Mesendoderm (in vitro differentiated cells): ENCODE data around the gene FGD5.

Source experiments
- DNase-seq: peaks from one replicate; pipeline ENCODE4 v3.0.0; 2013
- H2AK5ac ChIP-seq: 2 replicates; pipeline ENCODE4 v1.6.1; 2013; ENCODE audit warnings: low read length, inconsistent platforms
- H2BK120ac ChIP-seq: 2 replicates; pipeline ENCODE4 v1.6.1; 2013; ENCODE audit warnings: low read depth, mild to moderate bottlenecking, low read length, moderate library complexity, mixed read lengths
- H2BK15ac ChIP-seq: replicated peaks from 2 replicates; pipeline ENCODE4 v1.6.1; 2013; ENCODE audit warnings: low read depth, mild to moderate bottlenecking, moderate library complexity
- H2BK5ac ChIP-seq: 2 replicates; pipeline ENCODE4 v1.6.1; 2013; ENCODE audit warnings: low read length, inconsistent platforms
- H3K18ac ChIP-seq: 2 replicates; pipeline ENCODE4 v1.6.1; 2013; ENCODE audit warnings: mild to moderate bottlenecking, low read length, mixed read lengths
- H3K23ac ChIP-seq: one replicate; pipeline ENCODE4 v1.6.1; 2013; ENCODE audit warnings: low read length
- H3K27ac ChIP-seq: 2 replicates; pipeline ENCODE4 v1.5.1; 2013; ENCODE audit warnings: low read depth, mild to moderate bottlenecking, inconsistent platforms, low read length, moderate library complexity
- H3K27me3 ChIP-seq: 2 replicates; pipeline ENCODE4 v1.6.1; 2013; ENCODE audit warnings: low read length, control low read depth, mild to moderate bottlenecking, inconsistent platforms; ENCODE audit not compliant: insufficient read depth, poor library complexity
- H3K36me3 ChIP-seq: 2 replicates; pipeline ENCODE4 v1.6.1; 2013; ENCODE audit warnings: low read length, inconsistent platforms; ENCODE audit not compliant: control insufficient read depth, insufficient read depth
- H3K4ac ChIP-seq: one replicate; pipeline ENCODE4 v1.6.1; 2013; ENCODE audit warnings: low read depth, mild to moderate bottlenecking, low read length, moderate library complexity
- H3K4me1 ChIP-seq: 2 replicates; pipeline ENCODE4 v1.6.1; 2013; ENCODE audit warnings: low read depth, low read length, inconsistent platforms; ENCODE audit not compliant: control insufficient read depth
- H3K4me2 ChIP-seq: 2 replicates; pipeline ENCODE4 v1.6.1; 2013; ENCODE audit warnings: low read length
- H3K4me3 ChIP-seq: 2 replicates; pipeline ENCODE4 v1.5.1; 2013; ENCODE audit warnings: mild to moderate bottlenecking, low read length
- H3K56ac ChIP-seq: one replicate; pipeline ENCODE4 v1.6.1; 2013; ENCODE audit warnings: low read length
- H3K79me1 ChIP-seq: 2 replicates; pipeline ENCODE4 v1.6.1; 2013; ENCODE audit warnings: low read length, inconsistent platforms
- H3K79me2 ChIP-seq: 2 replicates; pipeline ENCODE4 v1.6.1; 2013; ENCODE audit warnings: mild to moderate bottlenecking, low read length; ENCODE audit not compliant: control insufficient read depth, insufficient read depth
- H3K9ac ChIP-seq: 2 replicates; pipeline ENCODE4 v1.6.1; 2013; ENCODE audit warnings: low read length, inconsistent platforms
- H4K5ac ChIP-seq: one replicate; pipeline ENCODE4 v1.6.1; 2013; ENCODE audit warnings: low read length
- H4K8ac ChIP-seq: one replicate; pipeline ENCODE4 v1.6.1; 2013; ENCODE audit warnings: low read depth, mild to moderate bottlenecking, control low read depth, low read length, moderate library complexity
- WGBS: extraction: QIAGEN DNeasy Blood & Tissue Kit; methylation state at CpG from one replicate; pipeline ENCODE4 v1.1.7; 2013; ENCODE audit warnings: low lambda C conversion rate, missing lambda C conversion rate; ENCODE audit not compliant: insufficient coverage; ENCODE audit errors: extremely low coverage; 5-methylcytosine and 5-hydroxymethylcytosine counted together

The FGD5 gene

DNA sequence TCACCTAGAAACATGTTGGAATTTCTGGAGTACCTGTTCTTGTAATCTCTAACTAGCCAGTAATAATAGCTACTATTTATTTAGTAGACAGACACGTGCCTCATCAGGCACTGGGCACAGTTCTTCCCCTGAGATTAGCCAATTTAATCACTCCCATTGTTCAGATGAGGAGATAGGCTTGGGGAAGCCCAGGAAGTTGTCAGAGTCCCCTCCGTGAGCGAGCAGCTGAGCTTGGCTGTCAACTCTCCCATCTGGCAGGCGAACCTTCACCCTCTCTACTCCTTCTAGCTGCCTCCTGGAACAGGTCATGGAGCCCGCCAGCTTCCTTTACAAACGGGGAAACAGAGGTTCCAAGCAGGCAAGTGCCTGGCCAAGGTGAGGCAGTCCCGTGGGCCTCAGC, 31.1 kb upstream of the FGD5 start:
- no peak overlapping the region for H3K18ac ChIP-seq
- no peaks in the 10 kb centered on the region for H3K36me3 ChIP-seq
- H4K8ac ChIP-seq: no peak overlapping the region
- no peaks in the 10 kb centered on the region for H3K79me1 ChIP-seq
- no peak overlapping the region for H2BK15ac ChIP-seq
- H3K27ac ChIP-seq: no peak overlapping the region
- H3K4me2 ChIP-seq: no peak overlapping the region
- no peak overlapping the region for H3K23ac ChIP-seq
- H3K4ac ChIP-seq: no peak overlapping the region
- no CpG with 5 or more reads among the region's 7 CpGs for WGBS
- H2BK5ac ChIP-seq: no peak overlapping the region
- no peak overlapping the region for H2AK5ac ChIP-seq
- H2BK120ac ChIP-seq: no peak overlapping the region
- H3K4me1 ChIP-seq: no peaks in the 10 kb centered on the region
- H3K56ac ChIP-seq: no peak overlapping the region
- no peak overlapping the region for H3K9ac ChIP-seq
- H3K79me2 ChIP-seq: no peaks in the 10 kb centered on the region
- H4K5ac ChIP-seq: no peak overlapping the region
- H3K27me3 ChIP-seq: no peaks in the 10 kb centered on the region
- DNase-seq: no peak
- H3K4me3 ChIP-seq: no peak overlapping the region

DNA sequence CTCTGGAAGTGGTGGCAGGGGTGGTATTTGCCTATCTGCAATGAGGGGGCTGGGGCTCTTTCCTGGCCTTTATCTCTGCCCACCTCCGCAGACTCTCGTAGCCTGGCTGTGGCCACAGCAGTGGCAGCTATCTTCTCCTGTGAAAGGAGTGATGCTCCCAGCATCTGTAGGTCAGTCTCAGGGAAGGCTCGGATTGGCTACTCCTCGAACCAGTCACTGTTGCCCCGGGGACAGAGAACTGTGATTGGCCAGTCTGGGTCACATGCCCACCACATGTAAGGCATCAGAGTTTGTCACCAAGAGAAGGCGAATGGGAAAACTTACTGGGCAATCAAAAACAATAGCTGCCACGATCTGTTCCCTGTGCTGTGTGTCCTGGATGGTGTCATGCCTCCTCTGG, 30.1 kb upstream of the FGD5 start:
- Histone ChIP-seq H3K4me3 (no peak overlapping the region), H3K79me1 (no peaks in the 10 kb centered on the region), H3K56ac (no peak overlapping the region), H3K9ac (no peak overlapping the region), H3K27ac (no peak overlapping the region), H4K5ac (no peak overlapping the region), H4K8ac (no peak overlapping the region), H3K4me2 (no peak overlapping the region), H3K79me2 (no peaks in the 10 kb centered on the region), H3K18ac (no peak overlapping the region), H3K4ac (no peak overlapping the region), H3K27me3 (no peaks in the 10 kb centered on the region), H2BK120ac (no peak overlapping the region), H2AK5ac (no peak overlapping the region), H2BK15ac (no peak overlapping the region), H3K4me1 (no peaks in the 10 kb centered on the region), H2BK5ac (no peak overlapping the region), H3K36me3 (no peaks in the 10 kb centered on the region), H3K23ac (no peak overlapping the region)
- no peak for DNase-seq
- WGBS: no CpG with 5 or more reads among the region's 7 CpGs

DNA sequence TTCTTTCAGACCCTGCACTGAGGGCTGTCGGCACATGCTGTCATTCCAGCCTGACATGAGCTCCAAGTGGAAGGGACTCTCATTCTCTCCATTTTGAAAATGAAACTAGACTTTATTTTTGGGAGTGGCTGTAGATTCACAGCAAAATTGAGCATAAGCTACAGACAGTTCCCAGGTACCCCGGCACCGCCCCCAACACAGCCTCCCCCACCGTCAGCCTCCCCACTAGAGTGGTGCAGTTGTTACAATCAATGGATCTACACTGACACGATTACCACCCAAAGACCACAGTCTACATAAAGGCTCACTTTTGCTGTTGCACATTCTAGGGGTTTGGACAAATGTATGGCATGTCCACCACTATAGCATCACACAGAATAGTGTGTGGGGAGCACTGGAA, 29.5 kb upstream of the FGD5 start:
- H3K79me2 ChIP-seq: no peaks in the 10 kb centered on the region
- no peak overlapping the region for H3K9ac ChIP-seq
- no peaks in the 10 kb centered on the region for H3K27me3 ChIP-seq
- no peak overlapping the region for H2BK5ac ChIP-seq
- H3K79me1 ChIP-seq: no peaks in the 10 kb centered on the region
- no peaks in the 10 kb centered on the region for H3K36me3 ChIP-seq
- H3K4me2 ChIP-seq: no peak overlapping the region
- H3K4me1 ChIP-seq: no peaks in the 10 kb centered on the region
- no peak overlapping the region for H2BK15ac ChIP-seq
- no peak overlapping the region for H4K5ac ChIP-seq
- no peak overlapping the region for H4K8ac ChIP-seq
- no peak overlapping the region for H2AK5ac ChIP-seq
- no peak overlapping the region for H3K18ac ChIP-seq
- no CpG with 5 or more reads among the region's 5 CpGs for WGBS
- no peak for DNase-seq
- H3K4me3 ChIP-seq: no peak overlapping the region
- H2BK120ac ChIP-seq: no peak overlapping the region
- H3K27ac ChIP-seq: no peak overlapping the region
- H3K23ac ChIP-seq: no peak overlapping the region
- H3K4ac ChIP-seq: no peak overlapping the region
- no peak overlapping the region for H3K56ac ChIP-seq

DNA sequence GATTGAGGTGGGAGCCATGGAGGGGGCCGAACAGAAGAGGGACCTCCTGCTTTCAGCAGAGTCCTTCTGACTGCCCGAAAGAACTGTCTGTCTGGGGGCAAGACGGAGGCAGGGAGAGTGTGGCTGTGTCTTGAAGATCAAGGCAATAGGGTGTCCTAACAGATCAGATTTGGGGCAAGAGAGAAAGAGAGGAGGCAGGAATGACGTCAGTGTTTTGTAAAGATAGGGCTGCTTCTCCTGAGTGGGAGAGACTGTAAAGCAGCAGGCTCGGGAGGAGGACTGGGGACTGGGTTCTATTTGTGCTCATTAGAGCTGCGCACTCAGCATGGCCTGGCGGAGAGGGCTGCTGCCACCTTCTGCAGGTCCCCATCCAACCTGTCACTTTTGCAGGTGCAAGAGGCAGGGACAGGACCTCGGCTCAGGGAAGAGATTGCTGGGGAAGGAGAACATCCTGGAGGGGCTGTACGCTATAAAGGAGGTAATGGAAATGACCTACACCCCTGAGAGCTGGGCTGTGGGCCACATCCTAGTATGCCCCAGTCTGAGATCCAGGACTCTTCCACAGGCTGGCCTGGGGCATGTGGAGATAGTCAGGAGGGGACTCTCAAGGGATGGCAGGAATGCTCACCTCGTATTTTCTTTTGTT, 29.0 kb upstream of the FGD5 start:
- Histone ChIP-seq H3K4ac (no peak overlapping the region), H3K18ac (no peak overlapping the region), H3K23ac (no peak overlapping the region), H2BK5ac (no peak overlapping the region), H4K5ac (no peak overlapping the region), H2BK120ac (no peak overlapping the region), H2BK15ac (no peak overlapping the region), H3K27ac (no peak overlapping the region), H3K36me3 (no peaks in the 10 kb centered on the region), H3K4me2 (no peak overlapping the region), H3K56ac (no peak overlapping the region), H3K79me1 (no peaks in the 10 kb centered on the region), H3K27me3 (no peaks in the 10 kb centered on the region), H3K79me2 (no peaks in the 10 kb centered on the region), H3K9ac (no peak overlapping the region), H2AK5ac (no peak overlapping the region), H4K8ac (no peak overlapping the region), H3K4me3 (no peak overlapping the region), H3K4me1 (no peaks in the 10 kb centered on the region)
- no CpG with 5 or more reads among the region's 10 CpGs for WGBS
- no peak for DNase-seq

DNA sequence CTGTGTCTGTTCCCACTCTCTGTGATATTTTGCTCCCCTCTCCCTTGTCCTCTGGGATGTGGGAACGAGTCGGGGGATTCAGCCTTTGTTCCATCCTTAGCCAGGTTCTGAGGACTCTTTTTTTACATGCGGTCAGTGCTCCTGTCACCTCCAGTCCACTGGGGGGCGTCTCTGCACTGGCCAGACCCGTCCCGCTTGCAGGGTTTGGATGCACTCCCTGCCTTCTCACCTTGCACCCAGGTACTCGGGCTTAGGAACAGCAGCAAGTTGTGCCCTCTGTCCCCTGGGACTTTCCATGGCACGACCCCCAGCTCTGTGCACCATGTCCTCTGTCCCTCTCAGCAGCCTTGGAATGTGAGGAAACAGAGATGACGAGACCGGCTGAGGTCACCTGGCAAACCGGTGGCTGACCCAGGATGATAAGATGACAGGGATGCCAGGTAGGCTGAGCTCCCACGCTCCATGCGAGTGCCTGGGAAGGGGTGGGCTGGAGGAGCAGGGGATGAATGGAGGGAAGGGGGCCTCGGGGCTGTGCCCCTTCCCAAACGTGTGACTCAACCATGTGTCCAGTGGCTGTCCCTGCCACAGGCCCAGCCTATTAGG, 27.3 kb upstream of the FGD5 start:
- Histone ChIP-seq H4K5ac (no peak overlapping the region), H3K27ac (no peak overlapping the region), H3K79me1 (no peaks in the 10 kb centered on the region), H2BK120ac (no peak overlapping the region), H3K23ac (no peak overlapping the region), H3K9ac (no peak overlapping the region), H3K4me2 (peak overlapping the region; percentile 36), H3K79me2 (no peaks in the 10 kb centered on the region), H3K56ac (peak overlapping the region; percentile 6), H3K4me1 (no peaks in the 10 kb centered on the region), H3K18ac (no peak overlapping the region), H3K27me3 (no peaks in the 10 kb centered on the region), H2BK15ac (no peak overlapping the region), H3K4ac (no peak overlapping the region), H3K4me3 (no peak overlapping the region), H2AK5ac (no peak overlapping the region), H2BK5ac (no peak overlapping the region), H3K36me3 (no peaks in the 10 kb centered on the region), H4K8ac (no peak overlapping the region)
- no CpG with 5 or more reads among the region's 15 CpGs for WGBS
- DNase-seq: peak; percentile 80

DNA sequence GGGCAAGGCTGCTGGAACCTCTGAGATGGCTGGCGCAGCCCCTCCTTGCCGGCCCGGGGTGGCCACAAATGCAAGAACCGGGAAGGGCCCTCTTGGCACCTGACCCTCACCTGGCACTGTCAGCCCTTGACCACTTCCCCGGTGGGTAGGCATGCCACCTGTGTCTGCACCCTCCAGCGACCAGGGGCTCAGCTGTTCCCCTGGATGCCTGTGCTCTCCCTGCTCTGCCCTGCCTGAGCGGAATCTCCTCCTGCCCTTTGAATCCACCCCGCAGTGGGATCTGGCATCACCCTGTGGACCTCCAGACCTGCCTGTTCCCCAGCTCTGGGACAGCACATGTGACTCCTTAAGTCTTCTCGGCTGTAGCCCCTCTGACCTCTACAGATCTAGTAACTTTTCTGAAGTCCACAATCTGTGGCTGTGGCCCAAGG, 26.1 kb upstream of the FGD5 start:
- Histone ChIP-seq H3K56ac (no peak overlapping the region), H3K4me2 (no peak overlapping the region), H3K79me2 (no peaks in the 10 kb centered on the region), H3K18ac (no peak overlapping the region), H4K5ac (no peak overlapping the region), H3K4me3 (no peak overlapping the region), H3K23ac (no peak overlapping the region), H3K79me1 (no peaks in the 10 kb centered on the region), H3K9ac (no peak overlapping the region), H3K27ac (no peak overlapping the region), H3K4ac (no peak overlapping the region), H3K27me3 (no peaks in the 10 kb centered on the region), H2BK5ac (no peak overlapping the region), H2BK120ac (no peak overlapping the region), H2BK15ac (no peak overlapping the region), H4K8ac (no peak overlapping the region), H3K4me1 (no peaks in the 10 kb centered on the region), H3K36me3 (no peaks in the 10 kb centered on the region), H2AK5ac (no peak overlapping the region)
- DNase-seq: no peak
- WGBS: no CpG with 5 or more reads among the region's 9 CpGs
